Measurements from ENCODE around the gene PGAP2. TPM values are rescaled to one million over a fixed set of nuclear protein-coding genes. Genes with fewer than 3 reads are reported as not detected.
A peak's percentile ranks its signal among the peaks of the same experiment; 100 is the strongest.

The PGAP2 gene
- total and polyA plus RNA-seq, 2 experiments from 2014 or later, result 39.3 to 43.2 TPM

DNA sequence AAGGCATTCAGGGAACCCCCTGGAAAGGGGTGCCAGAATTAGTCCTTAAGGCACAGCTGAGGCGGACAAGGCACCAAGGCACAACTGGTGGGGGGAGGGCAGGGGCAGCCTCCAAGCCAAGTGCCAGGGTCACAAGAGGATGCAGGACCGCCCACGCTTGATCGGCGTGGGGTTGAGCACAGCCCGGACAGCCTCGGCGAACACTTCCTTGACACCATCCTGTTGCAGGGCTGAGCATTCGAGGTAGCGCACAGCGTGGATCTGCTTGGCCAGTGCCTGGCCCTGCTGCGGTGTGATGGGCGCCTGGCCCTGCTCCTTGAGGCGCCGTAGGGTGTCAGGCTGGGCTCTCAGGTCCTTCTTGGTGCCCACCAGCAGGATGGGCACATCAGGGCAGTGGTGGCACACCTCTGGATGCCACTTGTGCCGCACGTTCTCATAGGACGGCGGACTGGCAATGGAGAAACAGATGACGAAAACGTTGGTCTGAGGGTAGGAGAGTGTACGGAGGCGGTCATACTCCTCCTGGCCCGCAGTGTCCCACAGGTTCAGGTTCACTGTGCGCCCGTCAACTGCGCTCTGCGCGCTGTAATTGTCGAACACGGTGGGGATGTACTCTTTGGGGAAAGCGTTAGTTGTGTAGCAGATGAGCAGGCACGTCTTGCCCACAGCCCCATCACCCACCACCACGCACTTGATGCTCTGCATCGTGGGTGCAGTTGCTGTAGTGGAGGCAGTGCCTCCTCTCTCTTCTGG, 19.2 kb downstream of the PGAP2 start:
- H3K4me1 ChIP-seq (ENCODE audit: insufficient read depth), result peaks cover 31% of the 10 kb centered on the region
- H3K79me2 ChIP-seq (replicated peaks; ENCODE audit: insufficient read depth), result peaks cover 7% of the 10 kb centered on the region; the same call in 1 of the 2 replicates
- no peak overlapping the region for H3K27ac Mint-ChIP-seq
- H3F3A ChIP-seq (replicated peaks; ENCODE audit: low read depth), result 0 out of 2 replicates have a peak, but pooled peaks cover 3% of the 10 kb centered on the region
- ATAC-seq, result no peak; the same call in 1 of the 3 replicates
- peaks cover 12% of the 10 kb centered on the region for H4K20me1 ChIP-seq (replicated peaks; ENCODE audit: insufficient read depth)
- TF ChIP-seq POLR2AphosphoS5 (IDR thresholded peaks at IDR 0.05; ENCODE audit: low read depth) (no peak), ZNF114 (CRISPR knock-in tag; IDR thresholded peaks at IDR 0.05) (no peak), EZH2 (IDR thresholded peaks at IDR 0.05; ENCODE audit: low read depth, unreplicated experiment) (no peak), STAT1 (IDR thresholded peaks at IDR 0.05; ENCODE audit: unreplicated experiment) (no peak), CREB1 (CRISPR knock-in tag; IDR thresholded peaks at IDR 0.05; ENCODE audit: low read depth) (no peak), EZH2phosphoT487 (IDR thresholded peaks at IDR 0.05; ENCODE audit: unreplicated experiment) (no peak), NANOG (IDR thresholded peaks at IDR 0.05; ENCODE audit: borderline replicate concordance) (no peak), JUNB (IDR thresholded peaks at IDR 0.05; ENCODE audit: unreplicated experiment) (no peak), ZNF331 (CRISPR knock-in tag; IDR thresholded peaks at IDR 0.05; ENCODE audit: low read depth) (no peak)
- TF ChIP-seq, protein P1, sequence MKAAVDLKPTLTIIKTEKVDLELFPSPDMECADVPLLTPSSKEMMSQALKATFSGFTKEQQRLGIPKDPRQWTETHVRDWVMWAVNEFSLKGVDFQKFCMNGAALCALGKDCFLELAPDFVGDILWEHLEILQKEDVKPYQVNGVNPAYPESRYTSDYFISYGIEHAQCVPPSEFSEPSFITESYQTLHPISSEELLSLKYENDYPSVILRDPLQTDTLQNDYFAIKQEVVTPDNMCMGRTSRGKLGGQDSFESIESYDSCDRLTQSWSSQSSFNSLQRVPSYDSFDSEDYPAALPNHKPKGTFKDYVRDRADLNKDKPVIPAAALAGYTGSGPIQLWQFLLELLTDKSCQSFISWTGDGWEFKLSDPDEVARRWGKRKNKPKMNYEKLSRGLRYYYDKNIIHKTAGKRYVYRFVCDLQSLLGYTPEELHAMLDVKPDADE (IDR thresholded peaks at IDR 0.05), result no peak
- TF ChIP-seq, protein P2, sequence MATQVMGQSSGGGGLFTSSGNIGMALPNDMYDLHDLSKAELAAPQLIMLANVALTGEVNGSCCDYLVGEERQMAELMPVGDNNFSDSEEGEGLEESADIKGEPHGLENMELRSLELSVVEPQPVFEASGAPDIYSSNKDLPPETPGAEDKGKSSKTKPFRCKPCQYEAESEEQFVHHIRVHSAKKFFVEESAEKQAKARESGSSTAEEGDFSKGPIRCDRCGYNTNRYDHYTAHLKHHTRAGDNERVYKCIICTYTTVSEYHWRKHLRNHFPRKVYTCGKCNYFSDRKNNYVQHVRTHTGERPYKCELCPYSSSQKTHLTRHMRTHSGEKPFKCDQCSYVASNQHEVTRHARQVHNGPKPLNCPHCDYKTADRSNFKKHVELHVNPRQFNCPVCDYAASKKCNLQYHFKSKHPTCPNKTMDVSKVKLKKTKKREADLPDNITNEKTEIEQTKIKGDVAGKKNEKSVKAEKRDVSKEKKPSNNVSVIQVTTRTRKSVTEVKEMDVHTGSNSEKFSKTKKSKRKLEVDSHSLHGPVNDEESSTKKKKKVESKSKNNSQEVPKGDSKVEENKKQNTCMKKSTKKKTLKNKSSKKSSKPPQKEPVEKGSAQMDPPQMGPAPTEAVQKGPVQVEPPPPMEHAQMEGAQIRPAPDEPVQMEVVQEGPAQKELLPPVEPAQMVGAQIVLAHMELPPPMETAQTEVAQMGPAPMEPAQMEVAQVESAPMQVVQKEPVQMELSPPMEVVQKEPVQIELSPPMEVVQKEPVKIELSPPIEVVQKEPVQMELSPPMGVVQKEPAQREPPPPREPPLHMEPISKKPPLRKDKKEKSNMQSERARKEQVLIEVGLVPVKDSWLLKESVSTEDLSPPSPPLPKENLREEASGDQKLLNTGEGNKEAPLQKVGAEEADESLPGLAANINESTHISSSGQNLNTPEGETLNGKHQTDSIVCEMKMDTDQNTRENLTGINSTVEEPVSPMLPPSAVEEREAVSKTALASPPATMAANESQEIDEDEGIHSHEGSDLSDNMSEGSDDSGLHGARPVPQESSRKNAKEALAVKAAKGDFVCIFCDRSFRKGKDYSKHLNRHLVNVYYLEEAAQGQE (IDR thresholded peaks at IDR 0.05; ENCODE audit: unreplicated experiment), result no peak
- TF ChIP-seq, protein P3, sequence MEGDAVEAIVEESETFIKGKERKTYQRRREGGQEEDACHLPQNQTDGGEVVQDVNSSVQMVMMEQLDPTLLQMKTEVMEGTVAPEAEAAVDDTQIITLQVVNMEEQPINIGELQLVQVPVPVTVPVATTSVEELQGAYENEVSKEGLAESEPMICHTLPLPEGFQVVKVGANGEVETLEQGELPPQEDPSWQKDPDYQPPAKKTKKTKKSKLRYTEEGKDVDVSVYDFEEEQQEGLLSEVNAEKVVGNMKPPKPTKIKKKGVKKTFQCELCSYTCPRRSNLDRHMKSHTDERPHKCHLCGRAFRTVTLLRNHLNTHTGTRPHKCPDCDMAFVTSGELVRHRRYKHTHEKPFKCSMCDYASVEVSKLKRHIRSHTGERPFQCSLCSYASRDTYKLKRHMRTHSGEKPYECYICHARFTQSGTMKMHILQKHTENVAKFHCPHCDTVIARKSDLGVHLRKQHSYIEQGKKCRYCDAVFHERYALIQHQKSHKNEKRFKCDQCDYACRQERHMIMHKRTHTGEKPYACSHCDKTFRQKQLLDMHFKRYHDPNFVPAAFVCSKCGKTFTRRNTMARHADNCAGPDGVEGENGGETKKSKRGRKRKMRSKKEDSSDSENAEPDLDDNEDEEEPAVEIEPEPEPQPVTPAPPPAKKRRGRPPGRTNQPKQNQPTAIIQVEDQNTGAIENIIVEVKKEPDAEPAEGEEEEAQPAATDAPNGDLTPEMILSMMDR (conservative IDR thresholded peaks at IDR 0.05; ENCODE audit: low read depth in 2 of 2), result no peak
- TF ChIP-seq, protein P4, sequence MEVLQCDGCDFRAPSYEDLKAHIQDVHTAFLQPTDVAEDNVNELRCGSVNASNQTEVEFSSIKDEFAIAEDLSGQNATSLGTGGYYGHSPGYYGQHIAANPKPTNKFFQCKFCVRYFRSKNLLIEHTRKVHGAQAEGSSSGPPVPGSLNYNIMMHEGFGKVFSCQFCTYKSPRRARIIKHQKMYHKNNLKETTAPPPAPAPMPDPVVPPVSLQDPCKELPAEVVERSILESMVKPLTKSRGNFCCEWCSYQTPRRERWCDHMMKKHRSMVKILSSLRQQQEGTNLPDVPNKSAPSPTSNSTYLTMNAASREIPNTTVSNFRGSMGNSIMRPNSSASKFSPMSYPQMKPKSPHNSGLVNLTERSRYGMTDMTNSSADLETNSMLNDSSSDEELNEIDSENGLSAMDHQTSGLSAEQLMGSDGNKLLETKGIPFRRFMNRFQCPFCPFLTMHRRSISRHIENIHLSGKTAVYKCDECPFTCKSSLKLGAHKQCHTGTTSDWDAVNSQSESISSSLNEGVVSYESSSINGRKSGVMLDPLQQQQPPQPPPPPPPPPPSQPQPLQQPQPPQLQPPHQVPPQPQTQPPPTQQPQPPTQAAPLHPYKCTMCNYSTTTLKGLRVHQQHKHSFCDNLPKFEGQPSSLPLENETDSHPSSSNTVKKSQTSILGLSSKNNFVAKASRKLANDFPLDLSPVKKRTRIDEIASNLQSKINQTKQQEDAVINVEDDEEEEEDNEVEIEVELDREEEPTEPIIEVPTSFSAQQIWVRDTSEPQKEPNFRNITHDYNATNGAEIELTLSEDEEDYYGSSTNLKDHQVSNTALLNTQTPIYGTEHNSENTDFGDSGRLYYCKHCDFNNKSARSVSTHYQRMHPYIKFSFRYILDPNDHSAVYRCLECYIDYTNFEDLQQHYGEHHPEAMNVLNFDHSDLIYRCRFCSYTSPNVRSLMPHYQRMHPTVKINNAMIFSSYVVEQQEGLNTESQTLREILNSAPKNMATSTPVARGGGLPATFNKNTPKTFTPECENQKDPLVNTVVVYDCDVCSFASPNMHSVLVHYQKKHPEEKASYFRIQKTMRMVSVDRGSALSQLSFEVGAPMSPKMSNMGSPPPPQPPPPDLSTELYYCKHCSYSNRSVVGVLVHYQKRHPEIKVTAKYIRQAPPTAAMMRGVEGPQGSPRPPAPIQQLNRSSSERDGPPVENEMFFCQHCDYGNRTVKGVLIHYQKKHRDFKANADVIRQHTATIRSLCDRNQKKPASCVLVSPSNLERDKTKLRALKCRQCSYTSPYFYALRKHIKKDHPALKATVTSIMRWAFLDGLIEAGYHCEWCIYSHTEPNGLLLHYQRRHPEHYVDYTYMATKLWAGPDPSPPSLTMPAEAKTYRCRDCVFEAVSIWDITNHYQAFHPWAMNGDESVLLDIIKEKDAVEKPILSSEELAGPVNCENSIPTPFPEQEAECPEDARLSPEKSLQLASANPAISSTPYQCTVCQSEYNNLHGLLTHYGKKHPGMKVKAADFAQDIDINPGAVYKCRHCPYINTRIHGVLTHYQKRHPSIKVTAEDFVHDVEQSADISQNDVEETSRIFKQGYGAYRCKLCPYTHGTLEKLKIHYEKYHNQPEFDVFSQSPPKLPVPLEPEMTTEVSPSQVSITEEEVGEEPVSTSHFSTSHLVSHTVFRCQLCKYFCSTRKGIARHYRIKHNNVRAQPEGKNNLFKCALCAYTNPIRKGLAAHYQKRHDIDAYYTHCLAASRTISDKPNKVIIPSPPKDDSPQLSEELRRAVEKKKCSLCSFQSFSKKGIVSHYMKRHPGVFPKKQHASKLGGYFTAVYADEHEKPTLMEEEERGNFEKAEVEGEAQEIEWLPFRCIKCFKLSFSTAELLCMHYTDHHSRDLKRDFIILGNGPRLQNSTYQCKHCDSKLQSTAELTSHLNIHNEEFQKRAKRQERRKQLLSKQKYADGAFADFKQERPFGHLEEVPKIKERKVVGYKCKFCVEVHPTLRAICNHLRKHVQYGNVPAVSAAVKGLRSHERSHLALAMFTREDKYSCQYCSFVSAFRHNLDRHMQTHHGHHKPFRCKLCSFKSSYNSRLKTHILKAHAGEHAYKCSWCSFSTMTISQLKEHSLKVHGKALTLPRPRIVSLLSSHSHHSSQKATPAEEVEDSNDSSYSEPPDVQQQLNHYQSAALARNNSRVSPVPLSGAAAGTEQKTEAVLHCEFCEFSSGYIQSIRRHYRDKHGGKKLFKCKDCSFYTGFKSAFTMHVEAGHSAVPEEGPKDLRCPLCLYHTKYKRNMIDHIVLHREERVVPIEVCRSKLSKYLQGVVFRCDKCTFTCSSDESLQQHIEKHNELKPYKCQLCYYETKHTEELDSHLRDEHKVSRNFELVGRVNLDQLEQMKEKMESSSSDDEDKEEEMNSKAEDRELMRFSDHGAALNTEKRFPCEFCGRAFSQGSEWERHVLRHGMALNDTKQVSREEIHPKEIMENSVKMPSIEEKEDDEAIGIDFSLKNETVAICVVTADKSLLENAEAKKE (CRISPR knock-in tag; IDR thresholded peaks at IDR 0.05), result no peak
- no peaks in the 10 kb centered on the region for H3K27me3 ChIP-seq (ENCODE audit: insufficient read depth)
- H3K27me3 Mint-ChIP-seq (ENCODE audit: insufficient read depth, low read depth, poor library complexity), result peaks cover 21% of the 10 kb centered on the region
- peaks cover 39% of the 10 kb centered on the region for H3K4me1 Mint-ChIP-seq
- H3K36me3 ChIP-seq (ENCODE audit: insufficient read depth), result no peaks in the 10 kb centered on the region
- H3K4me3 Mint-ChIP-seq, result no peak overlapping the region
- peaks cover 51% of the 10 kb centered on the region for H3K36me3 Mint-ChIP-seq (ENCODE audit: low read depth)
- H3K4me2 ChIP-seq, result no peak overlapping the region; the same call in none of the 2 replicates
- H3K27ac ChIP-seq (ENCODE audit: low read depth), result peak overlapping the region; percentile 77; the same call in 1 of the 2 replicates
- no peak overlapping the region for H3K4me3 ChIP-seq
- no peak overlapping the region for H2AFZ ChIP-seq
- no peaks in the 10 kb centered on the region for H3K9me2 ChIP-seq (ENCODE audit: insufficient read depth)
- DNase-seq (ENCODE audit: low spot score), result no peak
- H3K9me3 Mint-ChIP-seq, result no peaks in the 10 kb centered on the region
